ENCODE measurements around the gene TINAG.

GRCh38 chr6:54335871-54336270 is 27.6 kb downstream of the TINAG start:
- TF ChIP-seq CTCF (IDR thresholded peaks at IDR 0.05; ENCODE audit: insufficient read depth, low read length, poor library complexity, severe bottlenecking) (no peak), EZH2phosphoT487 (conservative IDR thresholded peaks at IDR 0.05; ENCODE audit: low read length) (no peak)
